Trophoblast cell (in vitro differentiated cells and primary cell): ENCODE measurements around the gene SSNA1. TPM values are rescaled to one million over a fixed set of nuclear protein-coding genes. Genes with fewer than 3 reads are reported as not detected.

Source experiments
- DNase-seq, 2 donors: peaks; one replicate each; pipeline ENCODE4 v3.0.0-alpha.2; 2016
- H2AFZ ChIP-seq: 2 replicates; pipeline ENCODE4 v1.6.1; 2013; ENCODE audit warnings: low read length, moderate library complexity, mild to moderate bottlenecking; ENCODE audit not compliant: insufficient read depth, poor library complexity
- H2AK5ac ChIP-seq: 2 replicates; pipeline ENCODE4 v1.6.1; 2013; ENCODE audit warnings: mild to moderate bottlenecking, low read length
- H2BK120ac ChIP-seq: 2 replicates; pipeline ENCODE4 v1.6.1; 2013; ENCODE audit warnings: low read length, mild to moderate bottlenecking, moderate library complexity; ENCODE audit not compliant: insufficient read depth, poor library complexity
- H2BK12ac ChIP-seq: 2 replicates; pipeline ENCODE4 v1.6.1; 2013; ENCODE audit warnings: mild to moderate bottlenecking, low read length, moderate library complexity
- H2BK5ac ChIP-seq: 2 replicates; pipeline ENCODE4 v1.6.1; 2013; ENCODE audit warnings: low read length, low read depth, moderate library complexity, mild to moderate bottlenecking; ENCODE audit not compliant: poor library complexity
- H3K14ac ChIP-seq: 2 replicates; pipeline ENCODE4 v1.6.1; 2013; ENCODE audit warnings: mild to moderate bottlenecking, low read length
- H3K18ac ChIP-seq: 2 replicates; pipeline ENCODE4 v1.6.1; 2013; ENCODE audit warnings: mild to moderate bottlenecking, low read length
- H3K23ac ChIP-seq: 2 replicates; pipeline ENCODE4 v1.6.1; 2013; ENCODE audit warnings: low read length
- H3K27ac ChIP-seq: 2 replicates; pipeline ENCODE4 v1.5.1; 2013; ENCODE audit warnings: low read depth, mild to moderate bottlenecking, inconsistent platforms, low read length, moderate library complexity
- H3K27me3 ChIP-seq: 2 replicates; pipeline ENCODE4 v1.6.1; 2013; ENCODE audit warnings: inconsistent platforms, mild to moderate bottlenecking, low read length, moderate library complexity; ENCODE audit not compliant: insufficient read depth
- H3K36me3 ChIP-seq, 2 experiments: 1 replicate in 1 of 2; 2 replicates in 1 of 2; pipeline ENCODE4 v1.6.1; 2013; ENCODE audit warnings: low read length in 2 of 2, mild to moderate bottlenecking in 2 of 2, moderate library complexity in 1 of 2; ENCODE audit not compliant: insufficient read depth in 2 of 2, control insufficient read depth in 1 of 2
- H3K4ac ChIP-seq: 2 replicates; pipeline ENCODE4 v1.6.1; 2013; ENCODE audit warnings: low read depth, mild to moderate bottlenecking, low read length, moderate library complexity
- H3K4me1 ChIP-seq, 2 experiments: 1 replicate in 1 of 2; 2 replicates in 1 of 2; pipeline ENCODE4 v1.6.1; 2013; ENCODE audit warnings: low read length in 2 of 2, mild to moderate bottlenecking in 2 of 2, moderate library complexity in 1 of 2; ENCODE audit not compliant: insufficient read depth in 2 of 2, control insufficient read depth in 1 of 2
- H3K4me2 ChIP-seq: 2 replicates; pipeline ENCODE4 v1.6.1; 2013; ENCODE audit warnings: inconsistent platforms, mild to moderate bottlenecking, low read length, moderate library complexity
- H3K4me3 ChIP-seq: 2 replicates; pipeline ENCODE4 v1.5.1; 2013; ENCODE audit warnings: mild to moderate bottlenecking, low read depth, low read length, inconsistent platforms
- H3K79me1 ChIP-seq: one replicate; pipeline ENCODE4 v1.6.1; 2013; ENCODE audit warnings: low read length
- H3K79me2 ChIP-seq: 2 replicates; pipeline ENCODE4 v1.6.1; 2013; ENCODE audit warnings: low read length, mild to moderate bottlenecking; ENCODE audit not compliant: control insufficient read depth, insufficient read depth, poor library complexity
- H3K9ac ChIP-seq: 2 replicates; pipeline ENCODE4 v1.6.1; 2013; ENCODE audit warnings: mild to moderate bottlenecking, low read length
- H3K9me3 ChIP-seq: 2 replicates; pipeline ENCODE4 v1.6.1; 2013; ENCODE audit warnings: low read depth, mild to moderate bottlenecking, control low read depth, inconsistent platforms, low read length; ENCODE audit not compliant: insufficient read depth
- H4K12ac ChIP-seq: 2 replicates; pipeline ENCODE4 v1.6.1; 2013; ENCODE audit warnings: low read depth, mild to moderate bottlenecking, low read length, moderate library complexity
- H4K8ac ChIP-seq: 2 replicates; pipeline ENCODE4 v1.6.1; 2013; ENCODE audit warnings: low read depth, mild to moderate bottlenecking, low read length, moderate library complexity
- H4K91ac ChIP-seq: one replicate; pipeline ENCODE4 v1.6.1; 2013; ENCODE audit warnings: low read depth, mild to moderate bottlenecking, low read length, moderate library complexity
- WGBS: extraction: QIAGEN DNeasy Blood & Tissue Kit; methylation state at CpG from one replicate; pipeline ENCODE4 v1.1.7; 2013; ENCODE audit warnings: missing lambda C conversion rate; ENCODE audit not compliant: insufficient read length, insufficient coverage; ENCODE audit errors: extremely low coverage; 5-methylcytosine and 5-hydroxymethylcytosine counted together
- polyA plus RNA-seq: library from polyadenylated mRNA; stranded (reverse); fragments of 200-250 nt; gene quantifications from 2 replicates; pipeline ENCODE4 v1.2.3, GENCODE V29; 2013

SSNA1 gene, protein sequence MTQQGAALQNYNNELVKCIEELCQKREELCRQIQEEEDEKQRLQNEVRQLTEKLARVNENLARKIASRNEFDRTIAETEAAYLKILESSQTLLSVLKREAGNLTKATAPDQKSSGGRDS
- 58.2 and 59.7 TPM in 2 replicates for polyA plus RNA-seq

DNA sequence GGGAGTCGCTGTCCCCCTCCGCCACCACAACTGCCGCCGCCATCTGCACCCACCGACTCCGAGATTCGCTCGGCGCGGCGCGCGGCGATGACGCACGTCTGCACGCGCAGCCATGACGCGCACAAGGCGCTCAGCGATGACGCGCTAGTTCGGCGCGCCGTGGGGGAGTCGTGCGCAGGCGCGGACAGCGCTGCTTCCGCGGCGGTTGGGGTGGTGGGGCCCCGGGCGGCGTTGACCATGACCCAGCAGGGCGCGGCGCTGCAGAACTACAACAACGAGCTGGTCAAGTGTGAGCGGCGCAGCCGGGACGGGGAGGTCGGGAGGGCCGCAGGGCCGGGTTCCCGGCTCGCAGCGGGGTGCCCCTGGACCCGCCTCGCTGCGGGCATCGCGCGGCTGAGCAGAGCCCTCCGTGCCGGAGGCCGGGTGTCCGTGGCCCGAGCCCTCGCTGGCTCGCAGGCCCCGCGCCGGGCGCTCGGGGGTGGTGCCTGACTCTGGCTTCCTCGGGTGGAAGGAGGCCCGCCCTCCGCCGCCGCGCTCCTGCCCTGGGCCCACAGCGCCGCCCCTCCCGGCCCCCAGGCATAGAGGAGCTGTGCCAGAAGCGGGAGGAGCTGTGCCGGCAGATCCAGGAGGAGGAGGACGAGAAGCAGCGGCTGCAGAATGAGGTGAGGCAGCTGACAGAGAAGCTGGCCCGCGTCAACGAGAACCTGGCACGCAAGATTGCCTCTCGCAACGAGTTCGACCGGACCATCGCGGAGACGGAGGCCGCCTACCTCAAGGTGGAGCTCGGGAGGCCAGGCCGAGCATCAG lies at the start of gene SSNA1, which contains the start of gene ANAPC2:
TSS of gene SSNA1 (plus strand) at position 187 of the 807 bp plus-strand sequence. CDS start at position 238, 51 bp downstream.
TSS of gene ANAPC2 (minus strand) at position 71 of the 807 bp plus-strand sequence. CDS start at position 43, 28 bp downstream.
- Histone ChIP-seq H3K79me2 (peaks cover 8% of the 10 kb centered on the region), H2AK5ac (peak within 1 kb of the TSS; percentile 75), H3K4ac (peak within 1 kb of the TSS; percentile 77), H2BK5ac (peak within 1 kb of the TSS; percentile 73), H3K14ac (peak within 1 kb of the TSS; percentile 75), H3K23ac (no peak within 1 kb of the TSS), H3K27me3 (no peaks in the 10 kb centered on the region), H4K8ac (peak within 1 kb of the TSS; percentile 97), H3K9me3 (peaks cover 2% of the 10 kb centered on the region), H3K36me3 (peaks cover 59 to 63% of the 10 kb centered on the region in 2 experiments), H3K18ac (peak within 1 kb of the TSS; percentile 78), H4K91ac (peak within 1 kb of the TSS; percentile 89), H4K12ac (peak within 1 kb of the TSS; percentile 76), H2BK120ac (peak within 1 kb of the TSS; percentile 33), H3K9ac (peak within 1 kb of the TSS; percentile 94), H3K4me1 (peaks cover 17 to 18% of the 10 kb centered on the region in 2 experiments), H3K4me2 (peak within 1 kb of the TSS; percentile 90), H3K79me1 (peaks cover 5% of the 10 kb centered on the region), H3K4me3 (peak within 1 kb of the TSS; percentile 93), H2AFZ (peak within 1 kb of the TSS; percentile 77), H2BK12ac (no peak within 1 kb of the TSS), H3K27ac (peak within 1 kb of the TSS; percentile 90)
- peak; percentile 88 to 99 for DNase-seq
- no CpG with 5 or more reads among the region's 98 CpGs for WGBS

DNA sequence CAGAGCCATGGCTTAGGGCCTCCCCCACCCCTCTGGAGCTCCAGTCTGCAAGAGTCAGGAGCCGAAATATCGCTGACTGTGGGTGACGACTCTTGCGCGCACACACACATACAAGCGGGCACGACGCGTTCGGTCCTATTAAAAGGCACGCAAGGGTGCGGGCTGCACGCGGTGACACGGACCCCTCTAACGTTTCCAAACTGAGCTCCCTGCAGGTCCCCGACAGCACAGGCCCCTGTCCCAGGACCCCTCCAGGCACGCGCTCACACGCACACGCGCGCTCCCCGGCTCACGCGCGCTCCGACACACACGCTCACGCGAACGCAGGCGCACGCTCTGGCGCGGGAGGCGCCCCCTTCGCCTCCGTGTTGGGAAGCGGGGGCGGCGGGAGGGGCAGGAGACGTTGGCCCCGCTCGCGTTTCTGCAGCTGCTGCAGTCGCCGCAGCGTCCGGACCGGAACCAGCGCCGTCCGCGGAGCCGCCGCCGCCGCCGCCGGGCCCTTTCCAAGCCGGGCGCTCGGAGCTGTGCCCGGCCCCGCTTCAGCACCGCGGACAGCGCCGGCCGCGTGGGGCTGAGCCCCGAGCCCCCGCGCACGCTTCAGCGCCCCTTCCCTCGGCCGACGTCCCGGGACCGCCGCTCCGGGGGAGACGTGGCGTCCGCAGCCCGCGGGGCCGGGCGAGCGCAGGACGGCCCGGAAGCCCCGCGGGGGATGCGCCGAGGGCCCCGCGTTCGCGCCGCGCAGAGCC lies 49.6 kb upstream of the SSNA1 start, which contains the start of gene GRIN1:
TSS of gene GRIN1 (plus strand) at position 433 of the 746 bp plus-strand sequence. CDS start 333 bp downstream, outside the sequence.
- Histone ChIP-seq H3K9ac (no peak within 1 kb of the TSS), H3K18ac (no peak within 1 kb of the TSS), H3K9me3 (peaks cover 23% of the 10 kb centered on the region), H3K36me3 (no peaks in the 10 kb centered on the region), H3K27ac (no peak within 1 kb of the TSS), H3K4me2 (no peak within 1 kb of the TSS), H3K27me3 (peaks cover 28% of the 10 kb centered on the region), H2AK5ac (no peak within 1 kb of the TSS), H2BK120ac (no peak within 1 kb of the TSS), H3K23ac (no peak within 1 kb of the TSS), H3K14ac (no peak within 1 kb of the TSS), H4K8ac (no peak within 1 kb of the TSS), H4K91ac (no peak within 1 kb of the TSS), H2AFZ (no peak within 1 kb of the TSS), H4K12ac (no peak within 1 kb of the TSS), H2BK12ac (no peak within 1 kb of the TSS), H3K4me1 (peaks cover 2 to 3% of the 10 kb centered on the region in 2 experiments), H3K79me2 (no peaks in the 10 kb centered on the region), H2BK5ac (no peak within 1 kb of the TSS), H3K4me3 (peak within 1 kb of the TSS; percentile 2), H3K79me1 (no peaks in the 10 kb centered on the region), H3K4ac (no peak within 1 kb of the TSS)
- no CpG with 5 or more reads among the region's 104 CpGs for WGBS
- peak in 1 of 2 donors; percentile 66 for DNase-seq

DNA sequence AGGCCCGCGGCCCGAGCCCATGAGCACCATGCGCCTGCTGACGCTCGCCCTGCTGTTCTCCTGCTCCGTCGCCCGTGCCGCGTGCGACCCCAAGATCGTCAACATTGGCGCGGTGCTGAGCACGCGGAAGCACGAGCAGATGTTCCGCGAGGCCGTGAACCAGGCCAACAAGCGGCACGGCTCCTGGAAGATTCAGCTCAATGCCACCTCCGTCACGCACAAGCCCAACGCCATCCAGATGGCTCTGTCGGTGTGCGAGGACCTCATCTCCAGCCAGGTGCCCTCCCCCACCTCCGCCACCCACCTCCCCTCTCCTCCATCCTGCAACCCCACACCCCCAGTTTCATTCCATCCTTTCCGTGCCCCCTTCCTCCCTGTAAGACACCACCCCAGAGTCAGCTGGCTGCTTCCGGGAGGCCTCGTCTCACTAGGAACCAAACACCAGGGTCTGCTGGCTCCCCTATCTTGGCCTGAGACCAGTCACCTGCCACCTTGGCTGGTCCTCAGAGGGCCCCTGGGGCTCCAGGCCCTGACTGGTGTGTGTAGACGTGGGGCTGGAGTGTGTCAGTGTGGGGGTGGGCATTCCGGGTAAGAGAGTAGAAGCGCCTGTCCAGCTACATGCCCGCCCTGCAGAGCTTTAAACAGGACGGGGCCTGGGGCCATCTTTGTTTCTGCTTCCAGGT lies 48.9 kb upstream of the SSNA1 start:
- no CpG with 5 or more reads among the region's 37 CpGs for WGBS
- Histone ChIP-seq H3K4me1 (peaks cover 2 to 3% of the 10 kb centered on the region in 2 experiments), H3K79me2 (no peaks in the 10 kb centered on the region), H2AK5ac (no peak overlapping the region), H3K4me2 (no peak overlapping the region), H3K14ac (no peak overlapping the region), H3K23ac (no peak overlapping the region), H3K9me3 (peaks cover 23% of the 10 kb centered on the region), H4K12ac (no peak overlapping the region), H3K36me3 (no peaks in the 10 kb centered on the region), H2BK12ac (no peak overlapping the region), H3K27ac (no peak overlapping the region), H3K27me3 (peaks cover 28% of the 10 kb centered on the region), H3K79me1 (no peaks in the 10 kb centered on the region), H3K9ac (no peak overlapping the region), H4K8ac (no peak overlapping the region), H2BK120ac (no peak overlapping the region), H2BK5ac (no peak overlapping the region), H3K18ac (no peak overlapping the region), H4K91ac (no peak overlapping the region), H3K4me3 (peak overlapping the region; percentile 2), H3K4ac (no peak overlapping the region), H2AFZ (no peak overlapping the region)
- no peak for DNase-seq
